NCI-H2227 (cell line): ENCODE measurements around the gene IFT81.
A peak's percentile ranks its signal among the peaks of the same experiment; 100 is the strongest.
"Not testable (repeated sequence)": the region's sequence is repeated elsewhere in the genome, so short reads cannot be mapped to it uniquely, and the experiment has no call there.

Experiments
- DNase-seq: peaks from one replicate; lab custom pipeline; 2025; ENCODE audit not compliant: unreplicated experiment; lab: John Stamatoyannopoulos, UW

Gene IFT81

GRCh38 chr12:110201995-110202394, 77.8 kb downstream of the IFT81 start:
- DNase-seq, result no peak

GRCh38 chr12:110203546-110203945, 79.4 kb downstream of the IFT81 start:
- DNase-seq, result no peak

GRCh38 chr12:110205931-110206330, 81.8 kb downstream of the IFT81 start:
- DNase-seq, result no peak

- not testable (repeated sequence) for DNase-seq
Measured at GRCh38 chr12:110211639-110212536, 87.7 kb downstream of the IFT81 start.

- DNase-seq, result no peak
Measured at GRCh38 chr12:110217996-110218674, 94.0 kb downstream of the IFT81 start.

GRCh38 chr12:110222027-110222426, 97.9 kb downstream of the IFT81 start:
- no peak for DNase-seq

- no peak for DNase-seq
Measured at GRCh38 chr12:110222433-110222832, 98.3 kb downstream of the IFT81 start.

GRCh38 chr12:110223777-110224378, 99.7 kb downstream of the IFT81 start:
- DNase-seq, result no peak

GRCh38 chr12:110224379-110225304, 100.5 kb downstream of the IFT81 start:
- peak; percentile 28 for DNase-seq

GRCh38 chr12:110227138-110227537, 103.0 kb downstream of the IFT81 start:
- no peak for DNase-seq

- DNase-seq, result not testable (repeated sequence)
Measured at GRCh38 chr12:110228348-110228747, 104.2 kb downstream of the IFT81 start.

GRCh38 chr12:110228756-110229155, 104.6 kb downstream of the IFT81 start:
- no peak for DNase-seq

GRCh38 chr12:110229409-110229808, 105.3 kb downstream of the IFT81 start:
- no peak for DNase-seq

GRCh38 chr12:110230655-110231054, 106.5 kb downstream of the IFT81 start:
- DNase-seq, result no peak

GRCh38 chr12:110233212-110233903, 109.2 kb downstream of the IFT81 start:
- DNase-seq, result no peak

GRCh38 chr12:110234331-110234751, 110.2 kb downstream of the IFT81 start:
- no peak for DNase-seq

- DNase-seq, result no peak
Measured at GRCh38 chr12:110234755-110235154, 110.6 kb downstream of the IFT81 start.

GRCh38 chr12:110235383-110235782, 111.2 kb downstream of the IFT81 start:
- no peak for DNase-seq

GRCh38 chr12:110243227-110243626, 119.1 kb downstream of the IFT81 start:
- DNase-seq, result no peak

GRCh38 chr12:110244372-110244771, 120.2 kb downstream of the IFT81 start:
- DNase-seq, result no peak
